Mesenchymal stem cell (in vitro differentiated cells and primary cell): Measurements from ENCODE around the gene CD96.

Experiments
- DNase-seq: peaks from one replicate; pipeline ENCODE4 v3.0.0-alpha.2; 2013
- H2AFZ ChIP-seq: one replicate; pipeline ENCODE4 v1.6.1; 2013; ENCODE audit warnings: low read depth, mild to moderate bottlenecking, control low read depth, inconsistent platforms, low read length, moderate library complexity
- H2AK5ac ChIP-seq: 2 replicates; pipeline ENCODE4 v1.6.1; 2013; ENCODE audit warnings: low read length, moderate library complexity, mild to moderate bottlenecking, inconsistent platforms; ENCODE audit not compliant: severe bottlenecking
- H2BK120ac ChIP-seq: one replicate; pipeline ENCODE4 v1.6.1; 2013; ENCODE audit warnings: low read depth, mild to moderate bottlenecking, inconsistent platforms, low read length, moderate library complexity
- H2BK12ac ChIP-seq, 2 experiments: one replicate each; pipeline ENCODE4 v1.6.1; 2013; ENCODE audit warnings: inconsistent platforms in 2 of 2, low read length in 2 of 2, mild to moderate bottlenecking in 2 of 2, moderate library complexity in 2 of 2, control low read depth in 1 of 2
- H2BK15ac ChIP-seq: one replicate; pipeline ENCODE4 v1.6.1; 2013; ENCODE audit warnings: mild to moderate bottlenecking, low read depth, inconsistent platforms; ENCODE audit not compliant: poor library complexity, severe bottlenecking
- H2BK5ac ChIP-seq: 2 replicates; pipeline ENCODE4 v1.6.1; 2013; ENCODE audit warnings: low read depth, mild to moderate bottlenecking, low read length, control low read depth, inconsistent platforms; ENCODE audit not compliant: poor library complexity, severe bottlenecking
- H3K14ac ChIP-seq, 2 experiments: one replicate each; pipeline ENCODE4 v1.6.1; 2013; ENCODE audit warnings: inconsistent platforms in 2 of 2, low read length in 2 of 2, control low read depth in 1 of 2, mild to moderate bottlenecking in 1 of 2, moderate library complexity in 1 of 2
- H3K18ac ChIP-seq, 2 experiments: one replicate each; pipeline ENCODE4 v1.6.1; 2013; ENCODE audit warnings: inconsistent platforms in 2 of 2, low read length in 2 of 2, control low read depth in 1 of 2, low read depth in 1 of 2, mild to moderate bottlenecking in 1 of 2
- H3K23ac ChIP-seq, 2 experiments: one replicate each; pipeline ENCODE4 v1.6.1; 2013; ENCODE audit warnings: inconsistent platforms in 2 of 2, low read length in 2 of 2, mild to moderate bottlenecking in 2 of 2, moderate library complexity in 2 of 2, control low read depth in 1 of 2
- H3K27ac ChIP-seq: 2 replicates; pipeline ENCODE4 v1.5.1; 2013; ENCODE audit warnings: mild to moderate bottlenecking, moderate library complexity, low read length, control low read depth, inconsistent platforms; ENCODE audit not compliant: poor library complexity, severe bottlenecking
- H3K27me3 ChIP-seq, 2 experiments: 2 replicates each; pipeline versions ENCODE4 v1.6.1 to v1.7.0; 2013; ENCODE audit warnings: low read length in 2 of 2, mild to moderate bottlenecking in 2 of 2, moderate library complexity in 2 of 2, control low read depth in 1 of 2, inconsistent platforms in 1 of 2; ENCODE audit not compliant: control insufficient read depth in 1 of 2, insufficient read depth in 1 of 2
- H3K36me3 ChIP-seq, 2 experiments: 2 replicates each; pipeline versions ENCODE4 v1.6.1 to v1.7.0; 2013; ENCODE audit warnings: low read length in 2 of 2, control low read depth in 1 of 2, inconsistent platforms in 1 of 2, low read depth in 1 of 2, mild to moderate bottlenecking in 1 of 2; ENCODE audit not compliant: insufficient read depth in 2 of 2, control insufficient read depth in 1 of 2
- H3K4ac ChIP-seq, 2 experiments: one replicate each; pipeline ENCODE4 v1.6.1; 2013; ENCODE audit warnings: inconsistent platforms in 2 of 2, low read length in 2 of 2, mild to moderate bottlenecking in 2 of 2, moderate library complexity in 2 of 2, control low read depth in 1 of 2, low read depth in 1 of 2
- H3K4me1 ChIP-seq: 2 replicates; pipeline ENCODE4 v1.6.1; 2013; ENCODE audit warnings: low read depth, low read length, control low read depth; ENCODE audit not compliant: control insufficient read depth, insufficient read depth
- H3K4me2 ChIP-seq: 2 replicates; pipeline ENCODE4 v1.6.1; 2013; ENCODE audit warnings: low read length, mild to moderate bottlenecking, inconsistent platforms; ENCODE audit not compliant: poor library complexity, severe bottlenecking
- H3K4me3 ChIP-seq, 2 experiments: 2 replicates each; pipeline versions ENCODE4 v1.5.1 to v1.7.0; 2013; ENCODE audit warnings: low read length in 2 of 2, mild to moderate bottlenecking in 2 of 2, control low read depth in 1 of 2, low read depth in 1 of 2; ENCODE audit not compliant: insufficient read depth in 1 of 2
- H3K79me1 ChIP-seq: replicated peaks from 2 replicates; pipeline ENCODE4 v1.6.1; 2013; ENCODE audit warnings: mild to moderate bottlenecking, control low read depth, low read length, inconsistent platforms; ENCODE audit not compliant: poor library complexity, severe bottlenecking
- H3K9ac ChIP-seq: 2 replicates; pipeline ENCODE4 v1.7.0; 2013; ENCODE audit warnings: mild to moderate bottlenecking, low read length, moderate library complexity
- H3K9me3 ChIP-seq: 2 replicates; pipeline ENCODE4 v1.7.0; 2013; ENCODE audit warnings: mild to moderate bottlenecking, low read length; ENCODE audit not compliant: control insufficient read depth
- H4K8ac ChIP-seq: one replicate; pipeline ENCODE4 v1.6.1; 2013; ENCODE audit warnings: inconsistent platforms, mild to moderate bottlenecking, low read length, moderate library complexity
- H4K91ac ChIP-seq: one replicate; pipeline ENCODE4 v1.6.1; 2013; ENCODE audit warnings: mild to moderate bottlenecking, low read length, inconsistent platforms
- WGBS: methylation state at CpG from one replicate; pipeline ENCODE4 v1.1.7; 2013; ENCODE audit warnings: mixed read lengths; 5-methylcytosine and 5-hydroxymethylcytosine counted together

The CD96 gene

DNA sequence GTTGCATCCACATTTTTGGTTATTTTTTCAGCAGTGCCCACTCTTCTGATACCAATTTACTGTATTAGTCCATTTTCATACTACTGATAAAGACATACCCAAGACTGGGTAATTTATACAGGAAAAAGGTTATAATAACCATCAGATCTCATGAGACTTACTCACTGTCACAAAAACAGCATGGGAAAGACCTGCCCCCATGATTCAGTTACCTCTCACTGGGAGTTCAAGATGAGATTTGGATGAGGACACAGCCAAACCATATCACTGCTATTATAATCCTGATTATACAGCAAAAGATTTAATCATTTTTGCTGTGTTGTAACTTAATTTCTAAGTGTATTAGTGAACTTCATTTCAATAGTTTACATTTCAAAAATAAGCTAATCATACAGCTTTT is 46.5 kb downstream of the CD96 start:
- no peak for DNase-seq
- Histone ChIP-seq H4K91ac (no peak overlapping the region), H3K4ac (no peak overlapping the region), H2BK12ac (no peak overlapping the region), H3K9ac (no peak overlapping the region), H3K4me1 (peaks cover 9% of the 10 kb centered on the region), H2AFZ (no peak overlapping the region), H3K14ac (no peak overlapping the region), H3K4me2 (no peak overlapping the region), H3K36me3 (no peaks in the 10 kb centered on the region), H3K4me3 (no peak overlapping the region), H3K79me1 (no peaks in the 10 kb centered on the region), H3K18ac (no peak overlapping the region), H4K8ac (no peak overlapping the region), H3K27me3 (no peaks in the 10 kb centered on the region), H3K23ac (no peak overlapping the region), H2BK5ac (no peak overlapping the region), H2BK120ac (no peak overlapping the region), H3K9me3 (no peaks in the 10 kb centered on the region), H2BK15ac (no peak overlapping the region), H3K27ac (peak overlapping the region; percentile 76), H2AK5ac (no peak overlapping the region)

DNA sequence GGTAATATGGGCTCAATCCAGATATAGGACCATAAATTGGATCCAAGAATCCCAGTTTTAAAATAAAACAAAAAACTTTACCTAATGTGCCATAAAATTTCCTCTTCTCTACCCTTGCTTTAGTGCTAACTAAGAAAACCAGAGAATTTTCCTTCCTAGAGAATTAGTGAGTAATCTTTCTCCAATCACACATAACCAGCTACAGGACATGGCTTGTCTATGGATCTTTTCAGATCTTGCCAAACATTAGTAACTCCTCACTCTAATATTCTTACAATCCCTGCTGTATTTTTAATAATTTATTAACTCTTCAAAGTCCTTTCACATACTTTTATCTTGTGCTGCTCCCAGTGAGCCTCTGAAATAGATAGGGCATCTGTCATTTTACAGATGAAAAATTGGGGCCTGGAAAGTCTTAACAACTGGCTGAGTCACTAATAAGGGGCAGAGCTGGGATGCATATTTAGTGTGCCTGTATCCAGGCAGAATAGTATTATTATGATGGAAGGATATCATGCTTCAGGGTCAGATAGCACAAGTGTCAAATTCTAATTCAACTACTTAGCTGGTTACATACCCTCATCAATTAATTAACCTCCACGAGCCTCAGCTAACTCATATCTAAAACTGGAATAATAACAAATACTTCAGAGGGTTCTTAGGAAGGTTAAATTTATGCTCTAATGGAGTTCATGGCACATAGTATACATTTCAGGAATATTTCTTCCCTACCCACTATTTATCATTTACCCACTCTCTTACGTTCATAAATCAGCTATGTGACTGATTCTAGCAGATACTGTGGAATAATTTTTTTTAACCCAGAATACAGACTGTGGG is 47.5 kb downstream of the CD96 start:
- Histone ChIP-seq H2AFZ (no peak overlapping the region), H3K79me1 (no peaks in the 10 kb centered on the region), H3K27me3 (no peaks in the 10 kb centered on the region), H3K18ac (no peak overlapping the region), H3K4me3 (no peak overlapping the region), H3K4me1 (peaks cover 14% of the 10 kb centered on the region), H2BK5ac (no peak overlapping the region), H2AK5ac (no peak overlapping the region), H3K27ac (peak overlapping the region; percentile 96), H2BK120ac (no peak overlapping the region), H2BK15ac (no peak overlapping the region), H2BK12ac (no peak overlapping the region), H3K14ac (no peak overlapping the region), H3K9me3 (no peaks in the 10 kb centered on the region), H3K4me2 (peak overlapping the region; percentile 29), H3K36me3 (no peaks in the 10 kb centered on the region), H3K9ac (no peak overlapping the region), H4K91ac (no peak overlapping the region), H4K8ac (no peak overlapping the region), H3K23ac (no peak overlapping the region), H3K4ac (no peak overlapping the region)
- no CpG with 5 or more reads among the region's 2 CpGs for WGBS
- DNase-seq, result no peak

DNA sequence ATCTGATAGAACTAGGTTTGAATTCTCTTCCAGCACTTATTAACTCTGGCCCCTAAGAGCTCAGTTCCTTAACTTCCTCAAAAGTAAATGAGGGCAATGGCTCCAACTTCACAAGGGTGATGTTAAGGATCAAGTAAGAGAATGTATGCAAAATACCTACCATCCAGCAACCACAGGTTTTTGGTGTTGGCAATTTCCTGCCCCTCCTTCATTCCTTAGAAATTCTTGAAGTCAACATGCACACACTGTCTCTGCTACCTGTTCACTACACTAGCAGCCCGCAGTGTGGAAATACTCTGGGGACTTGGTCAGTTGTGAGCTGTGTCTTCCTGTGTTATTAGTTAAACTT is 48.1 kb downstream of the CD96 start:
- no peak overlapping the region for H2AFZ ChIP-seq
- H3K4me3 ChIP-seq, result no peak overlapping the region
- no peak overlapping the region for H2BK120ac ChIP-seq
- H3K36me3 ChIP-seq, result no peaks in the 10 kb centered on the region
- H3K14ac ChIP-seq, result no peak overlapping the region
- H3K4ac ChIP-seq, result no peak overlapping the region
- peak overlapping the region; percentile 33 for H2BK5ac ChIP-seq
- H3K27me3 ChIP-seq, result no peaks in the 10 kb centered on the region
- peak overlapping the region; percentile 96 for H3K27ac ChIP-seq
- H3K9me3 ChIP-seq, result no peaks in the 10 kb centered on the region
- H3K4me1 ChIP-seq, result peaks cover 19% of the 10 kb centered on the region
- peak overlapping the region in 1 of 2 experiments; percentile 55 for H3K18ac ChIP-seq
- no peak overlapping the region for H3K4me2 ChIP-seq
- no peak overlapping the region for H3K23ac ChIP-seq
- no peak overlapping the region for H4K8ac ChIP-seq
- no peak overlapping the region for H3K9ac ChIP-seq
- H2BK15ac ChIP-seq, result no peak overlapping the region
- no peaks in the 10 kb centered on the region for H3K79me1 ChIP-seq
- no peak overlapping the region for H4K91ac ChIP-seq
- peak overlapping the region in 1 of 2 experiments; percentile 31 for H2BK12ac ChIP-seq
- peak overlapping the region; percentile 96 for H2AK5ac ChIP-seq
- no peak for DNase-seq
- WGBS, result no CpG with 5 or more reads among the region's 1 CpG

DNA sequence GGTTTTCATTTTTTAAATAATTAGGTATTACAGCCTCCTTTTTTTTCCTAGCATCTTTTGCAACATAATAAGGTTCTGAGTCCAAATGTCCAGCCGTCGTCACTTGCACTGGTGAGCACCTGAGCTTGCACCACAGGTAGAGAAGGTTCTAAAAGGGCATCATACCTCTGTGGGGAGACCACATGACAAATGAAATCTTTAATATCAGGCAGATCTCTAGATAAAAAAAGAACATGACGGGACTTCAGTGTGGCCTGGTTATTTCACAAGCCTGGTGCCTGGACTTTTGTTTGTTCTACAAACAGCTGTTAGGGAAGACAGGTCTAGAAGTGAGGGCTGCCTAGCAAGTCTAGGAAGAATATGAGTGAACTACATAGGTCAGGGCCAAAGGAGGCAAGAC is 49.6 kb downstream of the CD96 start:
- no peaks in the 10 kb centered on the region for H3K79me1 ChIP-seq
- 86% methylated on average over 3 of the region's 3 CpGs for WGBS
- peak overlapping the region in 1 of 2 experiments; percentile 77 for H3K18ac ChIP-seq
- no peak overlapping the region for H2AFZ ChIP-seq
- H3K4me1 ChIP-seq, result peaks cover 22% of the 10 kb centered on the region
- H4K8ac ChIP-seq, result no peak overlapping the region
- H2BK120ac ChIP-seq, result no peak overlapping the region
- H3K36me3 ChIP-seq, result no peaks in the 10 kb centered on the region
- peak overlapping the region; percentile 100 for H2AK5ac ChIP-seq
- H3K14ac ChIP-seq, result peak overlapping the region in 1 of 2 experiments; percentile 84
- H3K4me2 ChIP-seq, result peak overlapping the region; percentile 33
- peak overlapping the region; percentile 88 for H2BK5ac ChIP-seq
- no peak overlapping the region for H3K9ac ChIP-seq
- H3K23ac ChIP-seq, result peak overlapping the region in 1 of 2 experiments; percentile 72
- H3K4me3 ChIP-seq, result no peak overlapping the region
- no peak overlapping the region for H4K91ac ChIP-seq
- DNase-seq, result peak; percentile 42
- peak overlapping the region; percentile 94 for H3K27ac ChIP-seq
- H3K9me3 ChIP-seq, result no peaks in the 10 kb centered on the region
- H3K27me3 ChIP-seq, result no peaks in the 10 kb centered on the region
- peak overlapping the region in 1 of 2 experiments; percentile 43 for H2BK12ac ChIP-seq
- H3K4ac ChIP-seq, result no peak overlapping the region
- no peak overlapping the region for H2BK15ac ChIP-seq
